COLO829 (cell line): ENCODE data around the gene SH3BGRL2.

Experiments
- DNase-seq: peaks from one replicate; pipeline ENCODE4 v3.0.0; 2012; ENCODE audit warnings: low spot score

The SH3BGRL2 gene

DNA sequence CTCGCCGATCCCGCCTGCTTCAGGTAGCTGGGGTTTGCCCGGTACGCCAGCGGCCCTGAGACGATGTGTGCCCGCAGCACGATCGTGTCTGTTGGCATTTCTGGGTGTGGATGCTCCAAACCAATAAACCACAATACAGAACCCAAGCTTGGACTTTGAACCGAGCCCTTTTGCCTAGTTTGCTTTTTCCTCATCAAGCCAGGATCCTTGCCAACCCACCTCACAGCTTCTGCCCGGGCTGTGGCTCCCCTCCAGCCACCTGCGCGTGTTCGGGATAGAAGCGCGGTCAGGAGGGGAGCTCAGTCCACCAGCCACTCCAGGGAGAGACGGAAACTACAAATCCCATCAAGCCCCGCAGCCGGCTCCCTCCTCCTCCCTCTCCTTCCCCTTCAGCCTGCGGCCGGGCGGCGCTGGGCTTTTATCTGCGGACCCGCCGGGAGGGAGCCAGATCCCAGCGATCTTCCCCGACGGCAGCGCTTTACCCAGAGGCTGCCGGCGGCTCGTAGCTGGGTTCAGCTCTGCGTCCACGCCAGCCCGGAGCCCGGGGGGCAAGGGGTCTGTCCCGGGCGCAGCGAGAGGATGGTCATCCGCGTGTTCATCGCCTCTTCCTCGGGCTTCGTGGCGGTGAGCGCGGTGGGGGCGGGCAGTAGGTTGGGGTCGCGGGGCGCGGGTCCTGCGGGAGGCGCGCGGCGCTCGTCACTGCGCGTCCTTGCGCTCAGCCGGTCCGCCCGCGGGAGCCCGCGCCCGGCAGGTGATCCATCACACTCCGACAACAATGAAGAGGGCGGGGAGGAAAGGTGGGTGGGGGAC is at the start of gene SH3BGRL2:
Gene SH3BGRL2 (plus strand): TSS at position 447 of the 810 bp plus-strand sequence. CDS start 133 bp downstream, at position 580.
- DNase-seq = peak; percentile 60

- DNase-seq = no peak
Measured at GRCh38 chr6:79584332-79584731, 46.8 kb upstream of the SH3BGRL2 start.

DNA sequence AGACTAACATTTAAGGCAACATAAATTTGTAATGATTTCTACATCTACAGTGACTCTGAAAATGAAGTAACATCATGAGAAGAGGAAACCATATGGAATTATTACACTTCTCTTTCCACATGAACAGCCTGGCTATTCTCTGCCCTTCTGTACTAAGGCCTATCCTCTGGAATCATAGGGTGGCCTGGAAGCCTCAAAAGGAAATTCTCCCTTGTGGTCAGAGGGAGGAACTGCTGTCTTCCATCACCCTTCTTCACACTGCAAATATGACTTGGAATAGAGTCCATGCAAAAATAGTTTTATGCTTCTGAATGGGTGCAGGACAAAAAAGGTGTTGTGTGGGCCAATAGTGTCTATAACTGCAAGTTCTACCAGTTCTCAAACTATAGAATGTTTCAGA is 44.6 kb upstream of the SH3BGRL2 start:
- no peak for DNase-seq

GRCh38 chr6:79589701-79590100 is 41.4 kb upstream of the SH3BGRL2 start:
- DNase-seq = no peak

DNA sequence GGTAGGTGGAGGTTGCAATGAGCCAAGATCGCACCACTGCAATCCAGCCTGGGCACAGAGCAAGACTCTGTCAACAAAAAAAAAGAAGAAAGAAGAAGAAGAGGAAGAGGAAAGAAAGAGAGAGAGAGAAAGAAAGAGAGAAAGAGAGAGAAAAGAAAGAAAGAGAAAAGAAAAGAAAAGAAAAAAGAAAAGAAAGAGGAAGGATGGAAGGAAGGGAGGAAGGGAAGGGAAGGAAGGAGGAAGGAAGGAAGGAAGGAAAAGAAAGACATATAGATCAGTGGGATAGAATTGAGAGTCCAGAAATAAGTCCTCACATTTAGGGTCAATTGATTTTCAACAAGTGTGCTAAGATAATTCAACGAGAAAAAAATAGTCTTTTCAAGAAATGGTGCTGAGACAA is 34.0 kb upstream of the SH3BGRL2 start:
- DNase-seq = no peak

DNA sequence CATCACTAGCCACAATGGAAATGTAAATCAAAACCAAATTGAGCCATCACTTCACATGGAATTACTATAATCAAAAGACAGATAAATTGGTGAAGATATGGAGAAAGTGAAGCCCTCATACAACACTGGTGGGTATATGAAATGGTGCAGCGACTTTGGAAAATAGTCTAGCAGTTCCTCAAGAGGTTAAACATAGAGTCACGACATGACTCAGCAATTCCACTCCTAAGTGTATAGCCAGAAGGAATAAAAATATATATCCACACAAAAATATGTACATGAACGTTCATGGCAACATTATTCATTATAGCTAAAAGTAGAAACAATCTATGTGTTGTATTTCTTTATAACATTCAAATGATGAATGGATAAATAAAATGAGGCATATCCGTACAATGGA is 33.1 kb upstream of the SH3BGRL2 start:
- DNase-seq = no peak

GRCh38 chr6:79599725-79600259 is 31.3 kb upstream of the SH3BGRL2 start:
- no peak for DNase-seq

- DNase-seq = no peak
Measured at GRCh38 chr6:79600313-79600712, 30.8 kb upstream of the SH3BGRL2 start.

GRCh38 chr6:79600812-79601609 is 30.1 kb upstream of the SH3BGRL2 start:
- DNase-seq = no peak

DNA sequence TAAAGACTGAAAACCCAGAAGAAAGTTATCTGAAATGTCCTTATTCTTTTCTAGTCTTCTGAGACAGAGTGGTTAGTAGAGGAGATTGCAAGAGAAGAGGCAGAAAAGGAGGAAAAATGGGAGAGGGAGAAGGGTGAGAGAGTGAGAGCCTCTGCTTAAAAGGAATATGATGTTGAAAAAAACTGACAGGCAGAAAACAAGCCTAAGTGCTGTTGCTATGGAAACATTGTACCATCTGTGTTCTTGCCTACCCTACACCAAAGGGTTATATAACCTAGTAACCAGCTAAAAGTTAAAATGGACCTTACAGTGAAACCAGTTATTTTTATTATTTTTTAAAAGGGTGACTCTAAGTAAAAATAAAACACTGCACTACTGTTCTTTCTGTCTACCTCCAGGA is 28.3 kb upstream of the SH3BGRL2 start:
- peak; percentile 4 for DNase-seq

- no peak for DNase-seq
Measured at GRCh38 chr6:79604583-79605037, 26.5 kb upstream of the SH3BGRL2 start.

GRCh38 chr6:79605061-79605460 is 26.1 kb upstream of the SH3BGRL2 start:
- no peak for DNase-seq

DNA sequence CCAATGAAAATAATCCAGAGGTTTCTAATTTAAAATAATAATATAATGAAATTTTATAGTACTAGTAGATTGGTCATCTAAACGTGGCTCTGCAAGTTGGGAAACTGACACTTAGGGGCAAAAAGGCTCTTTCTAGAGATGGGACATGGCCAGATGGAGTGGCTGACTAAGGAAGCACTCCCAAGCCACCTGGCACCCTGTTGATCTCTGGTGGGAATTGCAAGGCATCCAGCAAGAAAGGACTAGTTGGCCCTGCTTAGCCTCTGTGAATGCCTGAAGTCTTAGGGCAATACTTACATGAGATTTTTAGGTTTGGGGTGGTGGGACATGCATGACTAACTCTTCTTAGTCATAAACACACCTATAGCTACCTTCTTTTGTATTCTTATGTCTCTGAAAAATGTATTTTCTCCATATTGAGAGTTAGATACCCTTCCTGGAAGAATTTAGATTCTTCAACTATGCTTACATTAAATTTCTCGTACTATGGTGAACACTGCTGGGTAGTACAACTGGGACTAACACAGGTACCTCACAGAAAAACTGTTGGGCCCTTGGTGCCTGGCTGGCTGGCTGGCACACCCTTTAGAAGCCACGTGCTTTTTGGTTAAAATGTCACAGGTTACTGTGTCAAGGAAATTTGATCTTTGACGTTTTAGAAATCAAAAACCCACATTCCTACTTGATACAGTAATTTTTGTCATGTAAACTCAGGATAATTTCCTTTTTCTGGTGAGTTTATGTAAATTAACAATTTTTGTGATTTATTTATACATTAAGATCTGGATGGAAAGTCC is 25.0 kb upstream of the SH3BGRL2 start:
- no peak for DNase-seq

DNA sequence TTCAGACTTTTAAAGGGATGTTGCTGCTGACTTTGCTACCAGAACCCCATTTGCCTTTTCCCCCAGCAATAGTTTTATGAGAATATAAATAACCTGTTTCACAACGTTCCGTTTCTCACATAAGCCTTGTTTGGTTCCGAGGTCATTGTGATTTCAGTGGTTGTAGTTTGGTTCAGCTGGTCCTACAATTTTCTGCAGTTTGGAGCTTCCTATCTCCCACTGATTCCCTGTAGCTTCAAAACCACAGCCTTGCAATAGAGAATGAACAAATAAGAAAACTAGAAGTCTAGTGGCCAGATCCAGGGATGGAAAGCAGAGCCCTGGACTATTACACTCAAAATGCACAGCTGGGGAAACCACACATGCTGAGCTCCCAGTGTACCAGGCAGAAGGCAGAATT is 24.1 kb upstream of the SH3BGRL2 start:
- no peak for DNase-seq

- DNase-seq = no peak
Measured at GRCh38 chr6:79608334-79609224, 22.6 kb upstream of the SH3BGRL2 start.

- no peak for DNase-seq
Measured at GRCh38 chr6:79609225-79609595, 21.9 kb upstream of the SH3BGRL2 start.

DNA sequence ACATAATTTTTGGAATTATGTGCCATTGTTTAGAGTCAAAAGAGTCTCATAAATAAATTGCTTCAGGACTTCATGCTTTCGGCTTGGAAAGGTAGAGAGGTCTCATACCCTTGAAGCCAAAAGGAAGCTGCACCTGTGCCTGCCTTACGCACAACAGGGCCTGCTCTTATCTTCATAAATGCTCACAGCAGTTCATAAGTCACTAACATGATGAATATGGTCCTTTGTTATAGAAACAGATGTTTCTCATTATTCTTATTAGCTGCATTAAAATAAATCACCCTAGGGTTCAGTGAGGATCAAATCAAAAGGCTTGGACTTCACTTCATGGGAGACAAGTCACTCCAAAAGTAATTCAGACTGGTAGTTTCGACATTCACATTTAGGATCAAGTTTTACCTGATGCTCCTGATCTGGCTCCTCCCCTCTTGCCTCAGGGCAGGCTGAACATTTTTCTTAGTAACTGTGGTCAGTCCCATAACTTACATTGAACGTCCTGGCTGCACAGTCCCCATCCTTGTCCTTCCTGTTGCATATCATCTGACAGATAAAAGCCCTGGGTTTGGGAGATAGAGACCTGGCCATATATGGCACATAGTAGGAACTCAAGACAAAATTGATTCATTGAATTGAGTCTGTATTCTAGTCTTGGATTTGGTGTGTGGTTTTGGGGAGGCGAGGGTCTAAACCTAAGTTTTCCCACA is 20.7 kb upstream of the SH3BGRL2 start:
- no peak for DNase-seq

DNA sequence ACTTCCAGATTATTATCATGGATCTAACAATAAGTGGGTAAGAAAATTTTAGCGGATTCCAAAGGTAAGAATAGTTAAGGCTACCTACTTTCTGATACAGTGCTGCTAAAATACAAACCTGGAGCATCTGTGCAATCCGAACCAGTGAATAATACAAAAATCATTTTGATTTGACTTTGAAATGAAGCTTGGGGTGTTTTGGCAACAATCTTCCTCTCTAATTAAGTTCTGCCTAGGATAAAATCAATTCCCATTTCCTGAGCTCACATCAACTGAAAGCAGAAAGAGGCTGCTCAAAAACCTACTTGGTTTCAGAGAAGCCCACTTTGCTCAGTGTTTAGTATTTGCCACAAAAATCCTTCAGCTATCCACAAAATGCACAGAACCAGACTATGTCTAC is 18.7 kb upstream of the SH3BGRL2 start:
- no peak for DNase-seq

DNA sequence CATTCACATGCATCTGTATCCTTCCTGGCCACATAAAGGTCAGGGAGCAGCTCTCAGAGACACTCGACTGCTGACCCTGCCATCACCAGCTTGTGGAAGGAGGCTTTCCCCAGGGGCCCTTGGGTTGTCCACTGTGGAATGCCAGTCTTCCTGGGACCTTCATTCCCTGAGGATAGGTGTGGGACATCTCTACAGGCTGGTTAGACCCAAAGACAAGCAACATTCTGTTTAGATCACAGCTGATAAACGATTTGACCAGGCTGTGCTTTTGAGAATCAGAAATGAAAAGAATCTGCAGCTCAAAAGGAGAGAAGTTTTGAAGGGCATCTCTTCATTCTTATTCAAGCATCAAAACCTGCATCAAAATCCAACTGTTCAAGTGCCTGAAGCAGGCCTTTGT is 18.2 kb upstream of the SH3BGRL2 start:
- DNase-seq = no peak

- no peak for DNase-seq
Measured at GRCh38 chr6:79613912-79614311, 17.2 kb upstream of the SH3BGRL2 start.
